Measurements from ENCODE around the gene NTRK1. TPM values are rescaled to one million over a fixed set of nuclear protein-coding genes. Genes with fewer than 3 reads are reported as not detected.

The NTRK1 gene
- total RNA-seq, 2 experiments from 2014 or later: 1.6 to 1.8 TPM

- Mint-ChIP-seq H3K4me3 (no peak overlapping the region), H3K4me1 (no peaks in the 10 kb centered on the region), H3K36me3 (ENCODE audit: low read depth) (no peaks in the 10 kb centered on the region), H3K27me3 (peaks cover 16% of the 10 kb centered on the region), H3K27ac (no peak overlapping the region), H3K9me3 (no peaks in the 10 kb centered on the region)
- POLR2A ChIA-PET: no interaction called here
- CTCF ChIA-PET: no interaction called here
- DNase-seq: no peak
These were observed 44.5 kb downstream of the NTRK1 start for GRCh38 chr1:156905176-156905575.

- no peak overlapping the region for H3K27ac Mint-ChIP-seq
- H3K4me3 Mint-ChIP-seq: no peak overlapping the region
- H3K9me3 Mint-ChIP-seq: no peaks in the 10 kb centered on the region
- peaks cover 16% of the 10 kb centered on the region for H3K27me3 Mint-ChIP-seq
- H3K36me3 Mint-ChIP-seq (ENCODE audit: low read depth): no peaks in the 10 kb centered on the region
- ChIA-PET CTCF (no interaction called here), POLR2A (no interaction called here)
- DNase-seq: no peak
- no peaks in the 10 kb centered on the region for H3K4me1 Mint-ChIP-seq
These were observed 45.0 kb downstream of the NTRK1 start for GRCh38 chr1:156905651-156906050.

DNA sequence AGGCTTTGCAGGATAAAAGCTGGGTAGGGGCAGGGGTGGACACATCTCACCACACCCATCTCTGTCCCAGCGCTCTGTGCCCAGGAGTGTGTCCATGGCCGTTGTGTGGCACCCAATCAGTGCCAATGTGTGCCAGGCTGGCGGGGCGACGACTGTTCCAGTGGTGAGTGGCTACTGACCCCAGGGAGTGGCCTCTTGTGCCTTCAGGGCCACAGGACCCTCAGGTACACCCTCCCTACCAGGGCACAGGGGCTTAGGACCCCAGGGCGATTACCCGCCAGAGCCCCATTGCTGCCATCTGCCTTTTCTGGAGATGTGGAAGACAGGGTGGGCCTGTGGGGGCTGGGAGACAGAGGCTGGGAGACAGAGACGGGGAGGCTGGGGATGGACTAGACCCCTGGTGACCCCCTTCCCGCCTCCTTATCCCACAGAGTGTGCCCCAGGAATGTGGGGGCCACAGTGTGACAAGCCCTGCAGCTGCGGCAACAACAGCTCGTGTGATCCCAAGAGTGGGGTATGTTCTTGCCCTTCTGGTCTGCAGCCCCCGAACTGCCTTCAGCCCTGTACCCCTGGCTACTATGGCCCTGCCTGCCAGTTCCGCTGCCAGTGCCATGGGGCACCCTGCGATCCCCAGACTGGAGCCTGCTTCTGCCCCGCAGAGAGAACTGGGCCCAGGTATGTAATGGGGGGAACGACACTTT lies 45.7 kb downstream of the NTRK1 start:
- ChIA-PET POLR2A (no interaction called here), CTCF (no interaction called here)
- Mint-ChIP-seq H3K27ac (no peak overlapping the region), H3K36me3 (ENCODE audit: low read depth) (no peaks in the 10 kb centered on the region), H3K4me1 (no peaks in the 10 kb centered on the region), H3K9me3 (no peaks in the 10 kb centered on the region), H3K4me3 (no peak overlapping the region), H3K27me3 (peaks cover 12% of the 10 kb centered on the region)
- no peak for DNase-seq

DNA sequence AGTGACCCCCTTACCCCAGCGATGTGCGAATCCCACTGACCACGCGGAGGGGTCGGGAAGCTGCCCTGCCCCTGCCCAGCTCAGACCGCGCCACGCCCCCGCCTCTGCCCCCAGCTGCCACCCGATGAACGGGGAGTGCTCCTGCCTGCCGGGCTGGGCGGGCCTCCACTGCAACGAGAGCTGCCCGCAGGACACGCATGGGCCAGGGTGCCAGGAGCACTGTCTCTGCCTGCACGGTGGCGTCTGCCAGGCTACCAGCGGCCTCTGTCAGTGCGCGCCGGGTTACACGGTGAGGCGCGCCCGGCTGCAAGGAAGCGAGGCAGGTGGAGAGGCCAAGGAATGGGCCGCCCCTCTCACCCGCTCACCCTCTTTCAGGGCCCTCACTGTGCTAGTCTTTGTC lies 47.9 kb downstream of the NTRK1 start:
- H3K36me3 Mint-ChIP-seq (ENCODE audit: low read depth): no peaks in the 10 kb centered on the region
- CTCF ChIA-PET: no interaction called here
- POLR2A ChIA-PET: no interaction called here

GRCh38 chr1:156908955-156909354 lies 48.3 kb downstream of the NTRK1 start:
- Mint-ChIP-seq H3K4me3 (no peak overlapping the region), H3K4me1 (no peaks in the 10 kb centered on the region), H3K27ac (no peak overlapping the region), H3K9me3 (no peaks in the 10 kb centered on the region), H3K36me3 (ENCODE audit: low read depth) (no peaks in the 10 kb centered on the region), H3K27me3 (peaks cover 12% of the 10 kb centered on the region)
- ChIA-PET CTCF (interaction anchor here (1.0 kb wide), 1 partner anchor 19 kb away, joined by 3 read pairs; no protein-coding TSS in a partner anchor), POLR2A (no interaction called here)
- no peak for DNase-seq

More for the DNA sequence above, 47.9 kb downstream of the NTRK1 start:
- Mint-ChIP-seq H3K4me1 (no peaks in the 10 kb centered on the region), H3K27me3 (peaks cover 13% of the 10 kb centered on the region), H3K4me3 (no peak overlapping the region), H3K27ac (no peak overlapping the region), H3K9me3 (no peaks in the 10 kb centered on the region)
- no peak for DNase-seq

DNA sequence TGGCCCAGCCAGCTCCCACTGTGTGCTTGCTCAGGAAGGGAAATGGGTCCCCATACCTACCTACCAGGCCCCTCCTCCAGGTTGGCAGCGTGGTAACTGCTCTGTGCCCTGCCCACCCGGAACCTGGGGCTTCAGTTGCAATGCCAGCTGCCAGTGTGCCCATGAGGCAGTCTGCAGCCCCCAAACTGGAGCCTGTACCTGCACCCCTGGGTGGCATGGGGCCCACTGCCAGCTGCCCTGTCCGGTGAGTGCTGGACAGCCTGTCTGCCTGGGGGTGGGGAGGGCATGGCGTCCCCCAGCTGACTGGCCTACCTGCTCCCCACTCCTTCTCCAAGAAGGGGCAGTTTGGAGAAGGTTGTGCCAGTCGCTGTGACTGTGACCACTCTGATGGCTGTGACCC lies 49.0 kb downstream of the NTRK1 start:
- H3K27me3 Mint-ChIP-seq: peaks cover 10% of the 10 kb centered on the region
- no peak for DNase-seq
- ChIA-PET POLR2A (no interaction called here), CTCF (interaction anchor here (0.7 to 2.0 kb wide), 4 partner anchors 13 to 60 kb away, joined by 3 to 8 read pairs (median 4); no protein-coding TSS in a partner anchor)
- no peaks in the 10 kb centered on the region for H3K9me3 Mint-ChIP-seq
- no peak overlapping the region for H3K27ac Mint-ChIP-seq
- no peaks in the 10 kb centered on the region for H3K36me3 Mint-ChIP-seq (ENCODE audit: low read depth)
- H3K4me3 Mint-ChIP-seq: no peak overlapping the region
- no peaks in the 10 kb centered on the region for H3K4me1 Mint-ChIP-seq

DNA sequence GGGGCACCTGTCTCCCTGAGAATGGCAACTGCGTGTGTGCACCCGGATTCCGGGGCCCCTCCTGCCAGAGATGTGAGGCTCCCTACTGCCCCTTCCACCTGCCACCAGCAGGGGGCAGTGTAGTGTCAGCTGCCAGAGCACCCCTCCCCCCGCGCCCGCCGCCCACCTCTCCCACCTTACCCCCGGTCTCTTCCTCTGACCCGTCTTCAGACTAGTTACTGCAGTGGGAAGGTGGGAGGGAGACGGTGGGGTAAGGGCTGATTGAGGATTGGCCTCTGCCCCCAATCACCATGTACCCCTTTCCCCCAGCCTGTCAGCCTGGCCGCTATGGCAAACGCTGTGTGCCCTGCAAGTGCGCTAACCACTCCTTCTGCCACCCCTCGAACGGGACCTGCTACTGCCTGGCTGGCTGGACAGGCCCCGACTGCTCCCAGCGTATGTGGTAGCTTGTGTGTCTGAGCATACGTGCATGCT lies 49.7 kb downstream of the NTRK1 start:
- Mint-ChIP-seq H3K27ac (no peak overlapping the region), H3K4me3 (no peak overlapping the region), H3K36me3 (ENCODE audit: low read depth) (no peaks in the 10 kb centered on the region), H3K4me1 (no peaks in the 10 kb centered on the region), H3K9me3 (no peaks in the 10 kb centered on the region), H3K27me3 (peaks cover 10% of the 10 kb centered on the region)
- ChIA-PET CTCF (interaction anchor here (0.8 to 2.0 kb wide), 9 partner anchors 11 to 184 kb away, joined by 3 to 8 read pairs (median 4); no protein-coding TSS in a partner anchor), POLR2A (no interaction called here)
- DNase-seq: peak; percentile 66

- CTCF ChIA-PET: interaction anchor here (0.6 to 2.0 kb wide), 11 partner anchors 11 to 224 kb away, joined by 3 to 8 read pairs (median 4); partner anchors contain the start of gene PEAR1
- no peak for DNase-seq
- Mint-ChIP-seq H3K4me1 (no peaks in the 10 kb centered on the region), H3K36me3 (ENCODE audit: low read depth) (no peaks in the 10 kb centered on the region), H3K4me3 (no peak overlapping the region), H3K27me3 (peaks cover 14% of the 10 kb centered on the region), H3K9me3 (no peaks in the 10 kb centered on the region), H3K27ac (no peak overlapping the region)
- POLR2A ChIA-PET: interaction anchor here (1.3 to 1.6 kb wide), 2 partner anchors 12 to 16 kb away, joined by 3 to 4 read pairs; no protein-coding TSS in a partner anchor
These were observed 51.1 kb downstream of the NTRK1 start for GRCh38 chr1:156911577-156912298.

GRCh38 chr1:156912310-156912709 lies 51.6 kb downstream of the NTRK1 start:
- CTCF ChIA-PET: interaction anchor here (1.0 to 1.9 kb wide), 6 partner anchors 19 to 224 kb away, joined by 3 to 6 read pairs (median 4); partner anchors contain the start of gene PEAR1
- H3K27ac Mint-ChIP-seq: no peak overlapping the region
- no peak overlapping the region for H3K4me3 Mint-ChIP-seq
- POLR2A ChIA-PET: interaction anchor here (1.3 to 1.6 kb wide), 2 partner anchors 11 to 16 kb away, joined by 3 to 4 read pairs; no protein-coding TSS in a partner anchor
- no peaks in the 10 kb centered on the region for H3K9me3 Mint-ChIP-seq
- peaks cover 18% of the 10 kb centered on the region for H3K27me3 Mint-ChIP-seq
- no peaks in the 10 kb centered on the region for H3K36me3 Mint-ChIP-seq (ENCODE audit: low read depth)
- no peak for DNase-seq
- no peaks in the 10 kb centered on the region for H3K4me1 Mint-ChIP-seq

GRCh38 chr1:156912861-156913808 lies 52.5 kb downstream of the NTRK1 start:
- H3K27ac Mint-ChIP-seq: no peak overlapping the region
- H3K4me1 Mint-ChIP-seq: no peaks in the 10 kb centered on the region
- peaks cover 21% of the 10 kb centered on the region for H3K27me3 Mint-ChIP-seq
- H3K4me3 Mint-ChIP-seq: no peak overlapping the region
- H3K9me3 Mint-ChIP-seq: no peaks in the 10 kb centered on the region
- H3K36me3 Mint-ChIP-seq (ENCODE audit: low read depth): no peaks in the 10 kb centered on the region
- ChIA-PET CTCF (interaction anchor here (1.7 kb wide), 1 partner anchor 225 kb away, joined by 4 read pairs; no protein-coding TSS in a partner anchor), POLR2A (interaction anchor here (1.3 to 1.6 kb wide), 2 partner anchors 10 to 15 kb away, joined by 3 to 4 read pairs; no protein-coding TSS in a partner anchor)
- DNase-seq: no peak

GRCh38 chr1:156913809-156914387 lies 53.2 kb downstream of the NTRK1 start:
- no peak for DNase-seq
- Mint-ChIP-seq H3K4me1 (no peaks in the 10 kb centered on the region), H3K27ac (no peak overlapping the region), H3K27me3 (peaks cover 27% of the 10 kb centered on the region), H3K36me3 (ENCODE audit: low read depth) (no peaks in the 10 kb centered on the region), H3K4me3 (no peak overlapping the region), H3K9me3 (no peaks in the 10 kb centered on the region)
- ChIA-PET POLR2A (no interaction called here), CTCF (no interaction called here)

DNA sequence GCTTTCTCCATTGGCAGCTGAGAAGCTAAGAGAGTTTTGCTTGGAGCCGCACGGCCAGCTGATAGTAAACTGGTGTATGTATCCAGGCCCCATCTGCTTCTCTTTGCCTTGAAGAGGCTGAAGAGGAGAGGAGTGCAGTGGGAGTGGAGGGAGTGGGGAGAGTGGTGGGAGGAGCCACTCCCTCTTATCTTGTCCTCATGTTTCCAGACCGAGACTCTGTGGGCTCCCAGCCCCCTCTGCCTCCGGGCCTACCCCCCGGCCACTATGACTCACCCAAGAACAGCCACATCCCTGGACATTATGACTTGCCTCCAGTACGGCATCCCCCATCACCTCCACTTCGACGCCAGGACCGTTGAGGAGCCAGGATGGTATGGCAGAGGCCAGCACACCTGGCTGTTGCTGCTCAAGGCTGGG lies 53.8 kb downstream of the NTRK1 start:
- Mint-ChIP-seq H3K4me3 (no peak overlapping the region), H3K27me3 (peaks cover 31% of the 10 kb centered on the region), H3K27ac (no peak overlapping the region), H3K9me3 (no peaks in the 10 kb centered on the region), H3K36me3 (ENCODE audit: low read depth) (no peaks in the 10 kb centered on the region), H3K4me1 (no peaks in the 10 kb centered on the region)
- CTCF ChIA-PET: no interaction called here
- POLR2A ChIA-PET: no interaction called here
- no peak for DNase-seq
